Measurements from ENCODE around the gene TERT. TPM values are rescaled to one million over a fixed set of nuclear protein-coding genes. Genes with fewer than 3 reads are reported as not detected.
"Not testable (repeated sequence)": the region's sequence is repeated elsewhere in the genome, so short reads cannot be mapped to it uniquely, and the experiment has no call there.

The TERT gene
- total RNA-seq, 4 donors from 2014 or later = not detected

DNA sequence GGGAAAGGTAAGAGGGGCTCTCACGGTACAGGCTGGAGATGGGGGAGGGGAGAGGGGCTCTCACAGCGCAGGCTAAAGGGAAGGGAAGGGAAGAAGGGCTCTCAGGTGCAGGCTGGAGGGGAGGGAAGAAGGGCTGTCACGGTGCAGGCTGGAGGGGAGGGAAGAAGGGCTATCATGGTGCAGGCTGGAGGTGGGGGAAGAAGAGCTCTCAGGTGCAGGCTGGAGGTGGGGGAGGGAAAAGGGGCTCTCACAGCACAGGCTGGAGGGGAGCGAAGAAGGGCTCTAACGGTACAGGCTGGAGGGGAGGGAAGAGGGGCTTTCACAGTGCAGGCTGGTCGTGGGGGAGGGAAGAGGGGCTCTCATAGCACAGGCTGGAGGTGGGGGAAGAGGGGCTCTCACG lies 65.0 kb downstream of the TERT start:
- in situ Hi-C loops (cut with MboI; ENCODE audit: low pct_ligation_motif_present in 1 of 4, low pct_unique_long_range_greater_than_20kb in 1 of 4, low sequenced_read_pairs in 3 of 4) (no loop called here), intact Hi-C loops (cut with DNase I; ENCODE audit: low total_unique reads) (no loop called here)
- Histone ChIP-seq H3K36me3 (no peaks in the 10 kb centered on the region), H3K27ac (no peak overlapping the region), H3K4me3 (no peak overlapping the region), H3K27me3 (peaks cover 45% of the 10 kb centered on the region), H3K9me3 (no peaks in the 10 kb centered on the region), H3K4me1 (peaks cover 0 to 4% (median 0%) of the 10 kb centered on the region in 4 donors)
- TF ChIP-seq POLR2A (IDR thresholded peaks at IDR 0.05) = no peak
- TF ChIP-seq, protein P1, sequence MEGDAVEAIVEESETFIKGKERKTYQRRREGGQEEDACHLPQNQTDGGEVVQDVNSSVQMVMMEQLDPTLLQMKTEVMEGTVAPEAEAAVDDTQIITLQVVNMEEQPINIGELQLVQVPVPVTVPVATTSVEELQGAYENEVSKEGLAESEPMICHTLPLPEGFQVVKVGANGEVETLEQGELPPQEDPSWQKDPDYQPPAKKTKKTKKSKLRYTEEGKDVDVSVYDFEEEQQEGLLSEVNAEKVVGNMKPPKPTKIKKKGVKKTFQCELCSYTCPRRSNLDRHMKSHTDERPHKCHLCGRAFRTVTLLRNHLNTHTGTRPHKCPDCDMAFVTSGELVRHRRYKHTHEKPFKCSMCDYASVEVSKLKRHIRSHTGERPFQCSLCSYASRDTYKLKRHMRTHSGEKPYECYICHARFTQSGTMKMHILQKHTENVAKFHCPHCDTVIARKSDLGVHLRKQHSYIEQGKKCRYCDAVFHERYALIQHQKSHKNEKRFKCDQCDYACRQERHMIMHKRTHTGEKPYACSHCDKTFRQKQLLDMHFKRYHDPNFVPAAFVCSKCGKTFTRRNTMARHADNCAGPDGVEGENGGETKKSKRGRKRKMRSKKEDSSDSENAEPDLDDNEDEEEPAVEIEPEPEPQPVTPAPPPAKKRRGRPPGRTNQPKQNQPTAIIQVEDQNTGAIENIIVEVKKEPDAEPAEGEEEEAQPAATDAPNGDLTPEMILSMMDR (IDR thresholded peaks at IDR 0.05) = no peak
- no peak for TF ChIP-seq POLR2AphosphoS5 (IDR thresholded peaks at IDR 0.05)
- TF ChIP-seq EP300 (IDR thresholded peaks at IDR 0.05; ENCODE audit: low read depth) = no peak
- DNase-seq = no peak
- 44 to 46% methylated on average over 3 to 7 of the region's 7 CpGs for WGBS, 2 donors (ENCODE audit: low coverage in 1 of 2)

DNA sequence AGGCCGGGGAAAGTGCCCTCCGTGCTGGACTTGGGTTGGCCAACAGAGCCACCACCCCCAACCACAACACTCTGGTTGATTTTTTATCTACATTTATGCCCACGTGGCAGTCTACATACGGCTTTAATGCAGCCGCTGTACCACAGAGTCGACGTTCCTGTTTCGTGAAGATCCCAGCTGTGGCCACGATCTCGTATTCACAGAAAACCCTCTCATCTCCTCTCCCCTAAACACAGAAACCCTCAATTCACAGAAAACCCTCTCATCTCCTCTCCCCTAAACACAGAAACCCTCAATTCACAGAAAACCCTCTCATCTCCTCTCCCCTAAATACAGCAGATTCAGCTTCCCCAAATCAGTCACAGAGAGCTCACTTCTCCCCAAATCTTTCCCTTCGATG lies 65.8 kb downstream of the TERT start:
- DNase-seq; H3K9me3 ChIP-seq; intact Hi-C loops (cut with DNase I; ENCODE audit: low total_unique reads); H3K4me3 ChIP-seq; H3K36me3 ChIP-seq; H3K4me1 ChIP-seq; H3K27ac ChIP-seq; in situ Hi-C loops (cut with MboI; ENCODE audit: low pct_ligation_motif_present in 1 of 4, low pct_unique_long_range_greater_than_20kb in 1 of 4, low sequenced_read_pairs in 3 of 4): not testable (repeated sequence)
- peaks cover 49% of the 10 kb centered on the region for H3K27me3 ChIP-seq
- 71 to 79% methylated on average over 6 to 11 of the region's 11 CpGs for WGBS, 2 donors (ENCODE audit: low coverage in 1 of 2)

DNA sequence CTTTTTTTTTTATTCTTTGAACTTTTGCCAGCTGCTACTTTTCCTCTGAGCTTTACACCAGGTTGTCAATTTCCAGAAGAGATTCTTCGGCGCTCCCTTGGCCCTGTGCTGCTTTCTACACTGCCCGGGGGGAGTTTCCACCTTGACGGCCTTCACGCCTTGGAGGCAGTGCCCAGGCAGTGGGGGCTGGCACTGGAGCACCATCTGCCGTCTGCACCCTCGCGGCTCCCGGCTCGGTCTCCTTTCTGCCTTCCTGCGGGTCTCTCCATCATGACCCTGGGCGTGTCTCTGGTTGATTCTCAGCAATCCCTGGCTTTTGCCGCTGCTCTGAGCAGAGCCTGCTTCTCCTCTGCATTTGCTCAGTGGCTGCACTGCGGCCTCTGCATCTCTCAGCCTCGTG lies 66.7 kb downstream of the TERT start:
- TF ChIP-seq POLR2AphosphoS5 (IDR thresholded peaks at IDR 0.05) = no peak
- no peak for TF ChIP-seq POLR2A (IDR thresholded peaks at IDR 0.05)
- TF ChIP-seq EP300 (IDR thresholded peaks at IDR 0.05; ENCODE audit: low read depth) = no peak
- TF ChIP-seq, protein P1 (IDR thresholded peaks at IDR 0.05) = no peak
- 28% methylated on average over 15 of the region's 15 CpGs; no CpG with 5 or more reads in 1 of the 2 donors for WGBS, 2 donors (ENCODE audit: low coverage in 1 of 2)
- Histone ChIP-seq H3K27ac (no peak overlapping the region), H3K9me3 (no peaks in the 10 kb centered on the region), H3K4me1 (peaks cover 0 to 4% (median 0%) of the 10 kb centered on the region in 4 donors), H3K4me3 (no peak overlapping the region), H3K27me3 (peaks cover 49% of the 10 kb centered on the region), H3K36me3 (no peaks in the 10 kb centered on the region)
- intact Hi-C loops (cut with DNase I; ENCODE audit: low total_unique reads) = no loop called here
- DNase-seq = no peak
- in situ Hi-C loops (cut with MboI; ENCODE audit: low pct_ligation_motif_present in 1 of 4, low pct_unique_long_range_greater_than_20kb in 1 of 4, low sequenced_read_pairs in 3 of 4) = no loop called here

DNA sequence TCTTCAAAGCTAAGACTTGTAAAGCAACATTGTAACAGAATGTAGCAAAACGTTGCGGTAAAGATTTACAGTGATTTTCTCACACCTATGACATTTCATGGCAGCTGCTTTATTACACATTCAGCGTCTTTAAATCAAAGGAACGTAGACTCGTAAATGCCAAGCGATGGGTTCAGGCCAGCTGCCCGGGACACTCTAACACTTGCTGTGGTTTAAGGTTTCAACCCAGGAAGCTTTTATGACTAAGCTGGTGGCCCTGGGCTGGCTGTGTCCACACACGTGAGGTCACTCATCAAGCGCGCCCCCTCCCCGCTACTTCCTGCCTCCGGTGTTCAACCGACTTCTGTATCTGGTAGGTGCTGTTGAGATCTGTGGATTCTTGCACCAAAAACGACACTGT lies 67.2 kb downstream of the TERT start:
- Histone ChIP-seq H3K27ac (no peak overlapping the region), H3K4me1 (peaks cover 0 to 4% (median 0%) of the 10 kb centered on the region in 4 donors), H3K36me3 (no peaks in the 10 kb centered on the region), H3K4me3 (no peak overlapping the region), H3K9me3 (no peaks in the 10 kb centered on the region), H3K27me3 (peaks cover 49% of the 10 kb centered on the region)
- intact Hi-C loops (cut with DNase I; ENCODE audit: low total_unique reads) = no loop called here
- in situ Hi-C loops (cut with MboI; ENCODE audit: low pct_ligation_motif_present in 1 of 4, low pct_unique_long_range_greater_than_20kb in 1 of 4, low sequenced_read_pairs in 3 of 4) = no loop called here
- DNase-seq = no peak
- WGBS, 2 donors (ENCODE audit: low coverage in 1 of 2) = 14 to 16% methylated on average over 2 to 14 of the region's 14 CpGs
- TF ChIP-seq POLR2AphosphoS5 (IDR thresholded peaks at IDR 0.05) = no peak
- TF ChIP-seq EP300 (IDR thresholded peaks at IDR 0.05; ENCODE audit: low read depth) = no peak
- no peak for TF ChIP-seq POLR2A (IDR thresholded peaks at IDR 0.05)
- TF ChIP-seq, protein P1 (IDR thresholded peaks at IDR 0.05) = no peak
